SKM-1 (cell line): Measurements from ENCODE around the gene KDM5B.
"Not testable (repeated sequence)": the region's sequence is repeated elsewhere in the genome, so short reads cannot be mapped to it uniquely, and the experiment has no call there.

Source experiments
- DNase-seq: peaks from one replicate; lab custom pipeline; 2025; ENCODE audit not compliant: unreplicated experiment; lab: John Stamatoyannopoulos, UW

KDM5B gene

GRCh38 chr1:202794051-202794740 is 14.0 kb downstream of the KDM5B start:
- DNase-seq, result no peak

GRCh38 chr1:202791077-202791747 is 17.0 kb downstream of the KDM5B start:
- no peak for DNase-seq

DNA sequence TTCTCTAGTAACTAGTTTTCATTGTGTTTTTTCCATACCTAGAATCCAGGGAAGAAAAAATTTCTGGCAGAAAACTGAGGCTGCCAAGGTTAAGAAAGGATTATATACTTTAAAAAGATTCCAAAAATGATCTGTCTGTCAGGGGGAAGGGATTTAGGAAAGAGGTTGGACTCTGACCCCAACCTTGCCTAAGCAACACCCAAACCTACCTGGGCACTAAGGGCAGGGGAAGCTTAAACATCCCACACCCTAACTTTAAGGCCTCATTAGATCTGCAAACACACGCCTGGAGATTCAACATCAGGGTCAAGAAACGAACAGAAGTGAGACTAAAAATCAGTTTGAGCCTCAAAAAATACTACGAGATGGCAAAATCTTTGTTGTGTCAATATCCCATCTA is 19.4 kb downstream of the KDM5B start:
- no peak for DNase-seq

DNA sequence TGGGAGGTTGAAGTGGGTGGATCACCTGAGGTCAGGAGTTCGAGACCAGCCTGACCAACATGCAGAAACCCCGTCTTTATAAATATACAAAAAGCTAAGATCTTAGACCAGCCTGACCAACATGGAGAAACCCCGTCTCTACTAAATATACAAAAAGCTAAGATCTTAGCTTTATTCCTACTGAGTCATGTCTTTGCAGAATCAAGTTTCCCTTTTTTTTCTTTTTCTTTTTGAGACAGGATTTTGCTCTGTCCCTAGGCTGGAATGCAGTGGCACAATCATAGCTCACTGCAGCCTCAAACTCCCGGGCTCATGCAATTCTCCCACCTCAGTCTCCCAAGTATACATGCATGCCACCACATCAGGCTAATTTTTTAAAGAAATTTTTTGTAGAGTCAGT is 21.4 kb downstream of the KDM5B start:
- no peak for DNase-seq

- no peak for DNase-seq
These were observed 27.0 kb downstream of the KDM5B start for GRCh38 chr1:202781180-202781579.

GRCh38 chr1:202770135-202770534 is 38.1 kb downstream of the KDM5B start:
- DNase-seq, result no peak

DNA sequence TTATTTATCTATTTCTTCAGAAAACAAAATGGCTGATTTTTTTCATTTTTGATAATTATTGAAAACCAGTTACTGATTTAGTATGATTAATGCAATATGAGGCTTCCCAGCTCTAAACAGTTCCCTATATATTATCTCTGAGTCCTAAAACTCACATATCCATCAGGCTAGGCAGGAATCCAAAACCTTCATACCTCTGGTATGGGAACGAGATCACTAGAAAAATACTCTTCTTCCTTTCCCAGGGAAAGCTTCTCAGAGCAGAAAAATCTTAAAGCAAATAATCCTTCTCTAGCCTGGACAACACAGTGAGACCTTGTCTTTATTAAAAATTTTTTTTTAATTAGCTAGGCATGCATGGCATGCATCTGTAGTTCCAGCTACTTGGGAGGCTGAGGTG is 42.5 kb downstream of the KDM5B start:
- no peak for DNase-seq

DNA sequence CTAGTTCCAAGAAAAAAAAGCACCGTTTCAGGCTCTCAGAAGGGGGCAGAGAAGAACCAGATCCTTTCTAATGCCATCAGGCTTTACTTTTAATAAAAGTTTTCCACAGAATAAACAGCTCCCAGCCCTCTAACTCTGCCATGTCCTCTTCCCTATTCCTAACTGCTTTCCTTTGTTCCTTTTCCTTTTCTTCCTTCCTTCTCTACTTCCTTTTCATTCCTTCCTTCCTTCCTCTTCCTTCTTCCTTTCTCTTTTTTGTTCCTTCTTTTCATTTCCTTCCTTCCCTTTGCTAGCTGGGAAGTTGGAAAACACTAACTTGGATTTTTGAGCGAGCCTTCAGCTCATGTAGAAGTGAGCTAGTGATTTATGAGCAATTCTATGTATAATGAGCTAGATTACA is 46.2 kb downstream of the KDM5B start:
- no peak for DNase-seq

- no peak for DNase-seq
These were observed 47.6 kb downstream of the KDM5B start for GRCh38 chr1:202760589-202760988.

GRCh38 chr1:202756391-202756790 is 51.8 kb downstream of the KDM5B start:
- no peak for DNase-seq

GRCh38 chr1:202754293-202754692 is 53.9 kb downstream of the KDM5B start:
- no peak for DNase-seq

- DNase-seq, result no peak
These were observed 55.4 kb downstream of the KDM5B start for GRCh38 chr1:202752774-202753173.

GRCh38 chr1:202750761-202751160 is 57.5 kb downstream of the KDM5B start:
- DNase-seq, result no peak

GRCh38 chr1:202750024-202750423 is 58.2 kb downstream of the KDM5B start:
- no peak for DNase-seq

DNA sequence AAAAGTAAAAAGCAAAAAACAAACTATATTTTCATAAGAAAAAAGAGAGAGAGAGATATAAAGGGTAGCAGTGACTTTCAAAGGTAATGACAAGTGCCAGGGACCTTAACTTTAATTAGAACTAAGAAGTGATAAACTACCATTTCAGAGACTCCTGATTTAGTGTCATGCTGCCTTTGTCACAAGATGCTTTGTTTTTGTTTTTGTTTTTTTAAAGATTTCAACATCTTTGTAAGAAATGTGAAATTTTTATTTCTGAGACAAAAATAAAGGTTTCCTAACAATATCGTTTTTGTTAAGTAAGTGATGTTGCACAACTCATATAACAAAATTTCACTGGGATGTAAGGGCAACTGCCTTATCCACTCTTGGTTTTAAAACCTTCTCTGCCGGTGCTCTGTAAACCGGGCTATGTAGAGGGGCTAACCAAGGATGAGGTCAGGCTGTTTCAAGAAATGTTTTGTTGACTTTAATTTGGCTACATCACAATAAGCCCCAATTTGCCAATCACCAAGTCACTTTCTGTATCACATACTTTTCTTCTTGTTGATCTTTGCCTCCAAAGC is 62.8 kb downstream of the KDM5B start:
- DNase-seq, result no peak

DNA sequence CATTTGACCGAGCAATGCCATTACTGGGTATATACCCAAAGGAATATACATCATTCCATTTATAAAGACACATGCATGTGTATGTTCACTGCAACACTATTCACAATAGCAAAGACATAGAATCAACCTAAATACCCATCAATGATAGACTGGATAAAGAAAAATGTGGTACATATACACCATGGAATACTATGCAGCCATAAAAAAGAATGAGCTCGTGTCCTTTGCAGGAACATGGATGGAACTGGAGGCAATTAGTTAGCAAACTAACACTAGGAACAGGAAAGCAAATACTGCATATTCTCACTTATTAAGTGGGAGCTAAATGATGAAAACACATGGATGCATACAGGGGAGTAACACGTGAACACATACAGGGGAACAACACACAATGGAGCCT is 63.5 kb downstream of the KDM5B start:
- DNase-seq, result not testable (repeated sequence)

DNA sequence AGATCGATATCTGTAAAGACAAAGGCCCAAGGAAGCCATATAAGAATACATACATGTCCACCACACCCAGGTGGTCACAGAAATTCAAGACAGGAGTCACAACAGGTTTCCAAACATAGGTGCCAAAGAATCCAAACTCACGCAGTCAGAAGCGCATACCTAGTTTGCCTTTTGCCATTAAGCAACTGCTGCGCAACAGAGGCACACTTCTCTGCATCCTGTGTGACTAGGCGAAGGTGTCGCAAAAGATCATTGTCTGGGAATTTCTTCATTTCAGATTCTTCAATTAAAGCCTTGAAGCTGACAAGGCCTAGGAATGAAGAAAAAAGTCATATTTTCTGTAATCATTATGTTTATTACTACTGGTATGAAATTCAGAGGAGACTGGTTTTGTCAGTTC is 65.7 kb downstream of the KDM5B start:
- DNase-seq, result no peak

DNA sequence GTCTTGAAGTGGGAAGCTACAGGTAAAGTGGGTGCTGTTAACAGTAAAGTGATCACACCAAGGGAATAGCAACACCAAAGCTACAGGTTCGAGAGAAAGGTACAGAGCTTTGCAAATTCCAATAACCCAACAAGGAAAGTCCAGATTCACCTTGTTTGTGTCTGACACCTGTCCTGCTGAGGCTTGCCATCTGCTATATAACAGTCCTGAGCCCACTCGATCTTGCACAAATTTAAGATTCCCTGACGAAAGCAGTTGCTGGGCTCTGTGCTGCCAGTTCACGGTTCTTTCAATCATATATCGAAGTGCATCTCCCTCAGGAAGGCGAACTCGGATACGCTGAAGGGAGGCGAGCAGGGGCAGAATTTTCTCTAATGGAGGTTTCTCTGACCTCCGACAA is 75.0 kb downstream of the KDM5B start:
- DNase-seq, result no peak

- DNase-seq, result no peak
These were observed 79.3 kb downstream of the KDM5B start for GRCh38 chr1:202728951-202729350.

- DNase-seq, result no peak
These were observed 82.7 kb downstream of the KDM5B start for GRCh38 chr1:202725526-202725925.

DNA sequence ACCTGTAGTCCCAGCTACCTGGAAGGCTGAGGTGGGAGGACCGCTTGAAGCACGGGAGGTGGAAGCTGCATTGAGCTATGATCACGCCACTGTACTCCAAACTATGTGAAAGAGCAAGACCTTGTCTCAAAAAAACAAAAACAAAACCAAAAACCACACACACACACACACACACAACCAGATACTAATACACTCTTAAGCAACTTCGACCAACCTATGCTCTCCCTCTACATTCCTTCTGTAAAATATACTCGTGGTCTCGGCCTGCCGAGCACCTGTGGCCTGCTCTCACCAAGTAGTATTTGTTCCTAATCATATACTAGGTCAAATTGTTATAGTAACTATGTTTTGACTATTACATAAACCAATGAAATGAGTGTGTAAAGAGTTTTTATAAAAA is 84.5 kb downstream of the KDM5B start:
- no peak for DNase-seq

GRCh38 chr1:202723046-202723445 is 85.2 kb downstream of the KDM5B start:
- not testable (repeated sequence) for DNase-seq

GRCh38 chr1:202716654-202717053 is 91.6 kb downstream of the KDM5B start:
- no peak for DNase-seq
